ENCODE measurements around the gene UGT2B7. TPM values are rescaled to one million over a fixed set of nuclear protein-coding genes. Genes with fewer than 3 reads are reported as not detected.

Gene UGT2B7
- total RNA-seq, 4 donors from 2014 or later, result not detected

DNA sequence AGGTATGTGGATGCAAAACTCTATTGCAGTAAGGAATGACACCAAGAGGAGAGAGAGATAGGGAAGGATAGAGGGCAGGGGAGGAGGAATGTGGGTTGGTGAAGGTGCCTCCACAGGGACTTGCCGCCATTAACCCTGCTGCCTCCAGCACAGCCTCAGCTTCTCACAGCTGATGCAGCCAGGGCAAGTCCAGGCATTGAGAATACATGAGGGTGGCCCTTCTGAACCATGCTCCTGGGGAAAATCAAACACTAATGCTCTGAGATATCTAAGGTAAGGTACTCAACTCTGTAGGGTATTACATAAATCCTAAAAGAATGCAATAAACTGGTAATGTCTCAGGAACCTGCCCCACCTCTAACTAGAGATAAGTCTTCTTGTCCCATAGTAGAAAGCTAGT, 28.7 kb downstream of the UGT2B7 start:
- TF ChIP-seq, protein P1, sequence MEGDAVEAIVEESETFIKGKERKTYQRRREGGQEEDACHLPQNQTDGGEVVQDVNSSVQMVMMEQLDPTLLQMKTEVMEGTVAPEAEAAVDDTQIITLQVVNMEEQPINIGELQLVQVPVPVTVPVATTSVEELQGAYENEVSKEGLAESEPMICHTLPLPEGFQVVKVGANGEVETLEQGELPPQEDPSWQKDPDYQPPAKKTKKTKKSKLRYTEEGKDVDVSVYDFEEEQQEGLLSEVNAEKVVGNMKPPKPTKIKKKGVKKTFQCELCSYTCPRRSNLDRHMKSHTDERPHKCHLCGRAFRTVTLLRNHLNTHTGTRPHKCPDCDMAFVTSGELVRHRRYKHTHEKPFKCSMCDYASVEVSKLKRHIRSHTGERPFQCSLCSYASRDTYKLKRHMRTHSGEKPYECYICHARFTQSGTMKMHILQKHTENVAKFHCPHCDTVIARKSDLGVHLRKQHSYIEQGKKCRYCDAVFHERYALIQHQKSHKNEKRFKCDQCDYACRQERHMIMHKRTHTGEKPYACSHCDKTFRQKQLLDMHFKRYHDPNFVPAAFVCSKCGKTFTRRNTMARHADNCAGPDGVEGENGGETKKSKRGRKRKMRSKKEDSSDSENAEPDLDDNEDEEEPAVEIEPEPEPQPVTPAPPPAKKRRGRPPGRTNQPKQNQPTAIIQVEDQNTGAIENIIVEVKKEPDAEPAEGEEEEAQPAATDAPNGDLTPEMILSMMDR (IDR thresholded peaks at IDR 0.05), result no peak
- DNase-seq (ENCODE audit: low spot score), result no peak
- no peak for ATAC-seq (ENCODE audit: low FRiP score)

DNA sequence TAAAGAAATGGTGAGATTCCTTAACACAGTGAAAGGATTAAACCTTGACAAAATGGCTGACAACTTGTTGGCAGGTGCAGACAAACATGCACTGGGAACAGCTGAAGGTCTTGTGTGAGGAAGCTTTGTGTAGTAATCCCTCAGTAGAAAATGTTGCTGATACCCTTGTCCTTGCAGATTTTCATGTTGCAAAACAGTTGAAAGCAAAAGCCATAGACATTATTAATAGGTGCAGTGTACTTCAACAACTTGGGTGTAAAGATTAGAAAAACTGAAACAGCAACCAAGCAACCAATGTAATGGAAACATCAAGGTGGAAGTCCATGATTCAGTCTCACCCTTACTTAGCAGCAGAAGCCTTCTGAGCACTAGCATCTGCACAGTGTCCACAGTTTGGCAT, 29.8 kb downstream of the UGT2B7 start:
- ATAC-seq (ENCODE audit: low FRiP score) (no peak), DNase-seq (ENCODE audit: low spot score) (no peak)
- TF ChIP-seq, protein P1 (IDR thresholded peaks at IDR 0.05), result no peak

DNA sequence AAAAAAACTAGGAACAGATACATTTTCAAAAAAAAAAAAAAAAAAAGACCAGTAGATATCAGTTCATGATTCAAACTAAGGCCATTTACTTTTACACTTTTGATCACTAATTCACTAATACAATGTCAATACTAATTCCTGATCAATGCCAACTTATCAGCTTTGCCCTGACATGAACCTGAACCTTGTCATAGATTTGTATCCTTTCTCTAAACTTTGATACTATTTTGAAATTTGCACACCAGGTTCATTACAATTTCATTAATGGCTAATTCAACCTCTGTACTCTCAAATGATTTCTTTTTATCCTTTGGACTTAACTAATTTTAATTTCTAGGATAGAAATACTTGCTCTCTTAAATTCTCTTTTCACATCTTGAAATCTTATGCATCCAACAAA, 37.7 kb downstream of the UGT2B7 start:
- no peak for DNase-seq (ENCODE audit: low spot score)
- TF ChIP-seq, protein P1 (IDR thresholded peaks at IDR 0.05), result no peak

DNA sequence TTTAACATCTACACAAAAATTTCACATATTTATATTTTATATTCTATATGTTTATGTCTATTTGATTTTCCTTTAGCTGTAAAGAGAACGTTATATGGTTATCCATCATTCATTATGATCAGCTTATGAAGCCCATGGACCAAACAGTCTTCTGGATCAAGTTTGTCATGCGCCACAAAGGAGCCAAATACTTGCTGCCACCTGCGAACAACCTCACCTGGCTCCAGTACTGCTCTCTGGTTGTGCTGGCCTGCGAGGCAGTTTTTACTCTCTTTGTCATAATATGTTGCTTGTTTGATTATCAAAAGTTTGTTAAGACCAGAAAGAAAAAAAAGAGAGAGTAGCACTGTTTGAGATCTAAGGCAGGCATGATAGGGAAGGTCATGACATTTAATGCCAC, 38.2 kb downstream of the UGT2B7 start:
- DNase-seq (ENCODE audit: low spot score) (no peak), ATAC-seq (ENCODE audit: low FRiP score) (no peak)
- TF ChIP-seq, protein P1 (IDR thresholded peaks at IDR 0.05), result no peak

More for the DNA sequence above, 37.7 kb downstream of the UGT2B7 start:
- no peak for ATAC-seq (ENCODE audit: low FRiP score)

DNA sequence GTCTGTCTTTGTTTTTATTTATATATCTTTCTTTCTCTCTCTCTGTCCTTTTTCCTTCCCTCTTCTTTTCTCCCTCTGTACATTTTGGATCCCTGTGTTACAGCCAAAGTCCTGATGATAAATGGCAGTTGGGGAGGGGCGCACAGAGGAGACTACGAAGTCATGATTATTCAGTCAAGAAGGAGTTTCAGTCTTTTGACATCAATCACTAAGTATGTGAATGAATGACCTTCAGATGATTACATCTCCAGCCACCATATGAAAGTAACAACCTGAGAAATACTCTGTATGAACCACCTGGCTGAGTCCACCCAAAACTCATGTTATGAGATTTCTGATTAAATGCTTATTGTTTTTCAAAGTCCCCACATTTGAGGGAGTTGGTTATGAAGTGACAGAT, 45.0 kb downstream of the UGT2B7 start:
- DNase-seq (ENCODE audit: low spot score) (no peak), ATAC-seq (ENCODE audit: low FRiP score) (no peak)
- TF ChIP-seq, protein P1 (IDR thresholded peaks at IDR 0.05), result no peak

DNA sequence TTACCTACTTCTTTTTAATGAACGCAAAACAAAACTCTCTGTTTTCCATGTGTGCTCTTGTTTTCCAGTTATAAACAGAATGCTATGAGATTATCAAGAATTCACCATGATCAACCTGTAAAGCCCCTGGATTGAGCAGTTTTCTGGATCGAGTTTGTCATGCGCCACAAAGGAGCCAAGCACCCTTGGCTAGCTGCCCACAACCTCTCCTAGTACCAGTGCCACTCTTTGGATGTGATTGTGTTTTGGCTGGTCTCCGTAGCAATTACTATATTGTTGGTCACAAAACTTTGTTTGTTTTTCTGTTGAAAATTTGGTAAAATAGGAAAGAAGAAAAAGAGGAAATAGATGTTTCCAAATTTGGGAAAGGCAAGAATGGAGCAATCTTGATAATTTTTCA, 51.1 kb downstream of the UGT2B7 start:
- no peak for DNase-seq (ENCODE audit: low spot score)
- ATAC-seq (ENCODE audit: low FRiP score), result no peak
- TF ChIP-seq, protein P1 (IDR thresholded peaks at IDR 0.05), result no peak

DNA sequence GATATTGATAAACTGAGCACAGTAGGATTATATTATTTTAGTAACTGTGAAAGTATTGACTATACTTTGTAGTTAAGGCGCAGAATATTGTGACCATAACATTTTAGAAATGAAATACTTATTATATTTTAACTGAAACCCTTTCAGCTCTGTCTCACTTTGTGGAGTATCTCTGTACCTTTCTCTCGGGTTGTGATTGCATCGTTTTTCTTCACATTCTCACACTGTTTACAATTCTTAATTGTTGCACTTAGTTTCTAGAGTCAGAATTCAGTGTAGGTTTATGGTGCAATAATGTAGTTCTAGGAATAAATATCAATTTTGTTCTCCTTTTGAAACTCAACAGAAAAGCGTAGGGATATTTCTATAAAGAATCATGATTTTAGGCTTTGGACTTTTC, 57.7 kb downstream of the UGT2B7 start:
- TF ChIP-seq, protein P1 (IDR thresholded peaks at IDR 0.05), result no peak
- no peak for DNase-seq (ENCODE audit: low spot score)
- no peak for ATAC-seq (ENCODE audit: low FRiP score)

All from omental fat pad (tissue), 4 donors.